HG02763 (cell line): ENCODE measurements around the gene LRRC74B.

ENCODE experiments used
- ATAC-seq: cut with Tn5 transposase; IDR thresholded peaks from one replicate; pipeline ENCODE4 v1.9.1; 2021; ENCODE audit warnings: mild to moderate bottlenecking, moderate library complexity; ENCODE audit not compliant: unreplicated experiment

Gene LRRC74B

GRCh38 chr22:21101877-21102638 is 56.3 kb downstream of the LRRC74B start:
- no peak for ATAC-seq

- no peak for ATAC-seq
These were observed 57.0 kb downstream of the LRRC74B start for GRCh38 chr22:21102659-21103267.

- no peak for ATAC-seq
These were observed 57.9 kb downstream of the LRRC74B start for GRCh38 chr22:21103633-21104032.

- no peak for ATAC-seq
These were observed 58.5 kb downstream of the LRRC74B start for GRCh38 chr22:21104126-21104691.

- no peak for ATAC-seq
These were observed 59.5 kb downstream of the LRRC74B start for GRCh38 chr22:21105294-21105693.

- no peak for ATAC-seq
These were observed 60.3 kb downstream of the LRRC74B start for GRCh38 chr22:21106000-21106399.

GRCh38 chr22:21108379-21109115 is 62.8 kb downstream of the LRRC74B start:
- no peak for ATAC-seq
